AG04450 (cell line): ENCODE measurements around the gene TAF11L8. TPM values are rescaled to one million over a fixed set of nuclear protein-coding genes. Genes with fewer than 3 reads are reported as not detected.

Experiments used
- polyA plus RNA-seq: library from polyadenylated mRNA; depleted of rRNA; stranded (reverse); fragments of >200 nt; gene quantifications from 2 replicates; pipeline ENCODE4 v1.2.3, GENCODE V29; 2011; rRNA removed
- small RNA-seq: library from RNA; depleted of rRNA; stranded (forward); fragments of <200 nt; gene quantifications from one replicate; pipeline ENCODE3, GENCODE V24; 2012; ENCODE audit warnings: low read depth; ENCODE audit not compliant: insufficient read length

TAF11L8 gene
- polyA plus RNA-seq, 1 experiment: not detected

Small RNA genes within 50 kb of the gene (small RNA-seq; reads per million reads assigned to genes)
- gene AC233724.3: not detected
- not detected for gene AC233724.6
- gene AC233724.7: not detected

Other genes with a start within 250 kb of the TAF11L8 start
- not detected in 2 replicates for gene TAF11L2, start 92.7 kb downstream of the TAF11L8 start, polyA plus RNA-seq
- not detected in 2 replicates for gene TAF11L3, start 72.6 kb downstream of the TAF11L8 start, polyA plus RNA-seq
- gene TAF11L4, start 69.2 kb downstream of the TAF11L8 start, polyA plus RNA-seq: not detected in 2 replicates
- gene TAF11L5, start 65.7 kb downstream of the TAF11L8 start, polyA plus RNA-seq: not detected in 2 replicates
- gene TAF11L6, start 62.3 kb downstream of the TAF11L8 start, polyA plus RNA-seq: not detected in 2 replicates
- gene TAF11L7, start 5.2 kb downstream of the TAF11L8 start, polyA plus RNA-seq: not detected in 2 replicates
- gene TAF11L9, start 3.4 kb upstream of the TAF11L8 start, polyA plus RNA-seq: not detected in 2 replicates
- not detected in 2 replicates for gene TAF11L10, start 6.9 kb upstream of the TAF11L8 start, polyA plus RNA-seq
- not detected in 2 replicates for gene TAF11L11, start 13.2 kb upstream of the TAF11L8 start, polyA plus RNA-seq
- not detected in 2 replicates for gene TAF11L12, start 19.4 kb upstream of the TAF11L8 start, polyA plus RNA-seq
- not detected in 2 replicates for gene TAF11L13, start 41.1 kb upstream of the TAF11L8 start, polyA plus RNA-seq
- not detected in 2 replicates for gene TAF11L14, start 43.5 kb upstream of the TAF11L8 start, polyA plus RNA-seq